Astrocyte (in vitro differentiated cells and primary cell): ENCODE data around the gene EPS8.

ENCODE experiments used
- CTCF ChIP-seq: IDR thresholded peaks from 2 replicates; pipeline ENCODE4 v1.5.1; 2011; ENCODE audit warnings: low read depth, mild to moderate bottlenecking, inconsistent platforms, low read length, moderate library complexity; ENCODE audit not compliant: insufficient read depth
- EZH2 ChIP-seq: IDR thresholded peaks from 2 replicates; pipeline ENCODE4 v1.6.1; 2012; ENCODE audit warnings: mild to moderate bottlenecking, low read length, inconsistent platforms; ENCODE audit not compliant: insufficient read depth

- TF ChIP-seq CTCF (no peak), EZH2 (no peak)
These were observed 126.7 kb downstream of the EPS8 start for GRCh38 chr12:15662303-15662980.
